T-cell (primary cell): ENCODE measurements around the gene CDH4. TPM values are rescaled to one million over a fixed set of nuclear protein-coding genes. Genes with fewer than 3 reads are reported as not detected.

ENCODE experiments used
- ATAC-seq, 4 experiments: fragments of 200-7000 bp in 3 of 4; fragments of 150-1000 bp in 1 of 4; cut with Tn5 transposase; replicated peaks in 1 of 4; 1 replicate in 3 of 4; 2 replicates in 1 of 4; pipeline ENCODE4 v1.10.0; 2021; ENCODE audit warnings: moderate library complexity in 3 of 4, mild to moderate bottlenecking in 2 of 4, moderate number of reproducible peaks in 1 of 4
- CTCF ChIA-PET, 2 donors: fragments of 300-600 bp; sonication (Branson Sonifier 250); formaldehyde crosslinking; loops; one replicate each; lab custom pipeline; 2022; ENCODE audit warnings: antibody characterized with exemption in 2 of 2; lab: Charles Lee
- POLR2A ChIA-PET, 2 donors: fragments of 300-600 bp; sonication (Branson Sonifier 250); formaldehyde crosslinking; loops; one replicate each; lab custom pipeline; 2022; ENCODE audit warnings: antibody characterized with exemption in 2 of 2; lab: Charles Lee
- DNase-seq, 35 experiments: peaks; one replicate each; pipeline versions ENCODE4 v3.0.0 to v3.0.0-alpha.2; 2013 to 2023
- H3K27ac ChIP-seq: one replicate; pipeline ENCODE4 v1.5.1; 2013; ENCODE audit warnings: low read length
- H3K27me3 ChIP-seq, 2 experiments: replicated peaks in 1 of 2; 1 replicate in 1 of 2; 2 replicates in 1 of 2; pipeline versions ENCODE4 v1.6.1 to v1.7.0; 2013; ENCODE audit warnings: low read length in 1 of 2, mixed read lengths in 1 of 2; ENCODE audit not compliant: control insufficient read depth in 2 of 2, insufficient read depth in 2 of 2; ENCODE audit errors: extremely low read depth in 1 of 2
- H3K36me3 ChIP-seq, 2 donors: 1 replicate in 1 of 2; 2 replicates in 1 of 2; pipeline versions ENCODE4 v1.6.1 to v1.7.0; 2013; ENCODE audit warnings: low read length in 1 of 2; ENCODE audit not compliant: control insufficient read depth in 2 of 2, insufficient read depth in 1 of 2; ENCODE audit errors: extremely low read depth in 1 of 2
- H3K4me1 ChIP-seq, 2 experiments: 1 replicate in 1 of 2; 2 replicates in 1 of 2; pipeline versions ENCODE4 v1.6.1 to v1.7.0; 2013; ENCODE audit warnings: low read length in 2 of 2, mixed read lengths in 1 of 2; ENCODE audit not compliant: insufficient read depth in 2 of 2, control insufficient read depth in 1 of 2; ENCODE audit errors: extremely low read depth in 1 of 2
- H3K4me3 ChIP-seq, 2 donors: 1 replicate in 1 of 2; 2 replicates in 1 of 2; pipeline versions ENCODE4 v1.5.1 to v1.7.0; 2013; ENCODE audit warnings: mild to moderate bottlenecking in 2 of 2, low read length in 1 of 2, moderate library complexity in 1 of 2; ENCODE audit not compliant: control insufficient read depth in 1 of 2; ENCODE audit errors: extremely low read depth in 1 of 2
- H3K9me3 ChIP-seq: 2 replicates; pipeline ENCODE4 v1.7.0; 2013
- H3K27ac Mint-ChIP-seq, 2 donors: one replicate each; pipeline ENCODE4 v1.8.0; 2020 to 2021; ENCODE audit warnings: mild to moderate bottlenecking in 2 of 2, mixed read lengths in 2 of 2
- H3K27me3 Mint-ChIP-seq, 2 donors: one replicate each; pipeline ENCODE4 v1.8.0; 2021 to 2022; ENCODE audit warnings: mixed read lengths in 2 of 2
- H3K36me3 Mint-ChIP-seq: one replicate; pipeline ENCODE4 v1.8.0; 2021; ENCODE audit warnings: mixed read lengths
- H3K4me1 Mint-ChIP-seq, 3 donors: one replicate each; pipeline ENCODE4 v1.8.0; 2020 to 2022; ENCODE audit warnings: mixed read lengths in 3 of 3, mild to moderate bottlenecking in 1 of 3
- H3K4me3 Mint-ChIP-seq, 3 donors: one replicate each; pipeline ENCODE4 v1.8.0; 2020 to 2022; ENCODE audit warnings: mild to moderate bottlenecking in 3 of 3, mixed read lengths in 3 of 3, moderate library complexity in 3 of 3
- H3K9me3 Mint-ChIP-seq, 3 donors: one replicate each; pipeline ENCODE4 v1.8.0; 2020 to 2022; ENCODE audit warnings: mixed read lengths in 3 of 3
- WGBS: methylation state at CpG from one replicate; pipeline ENCODE4 v1.1.5; 2013; ENCODE audit warnings: missing lambda C conversion rate; ENCODE audit not compliant: insufficient coverage; 5-methylcytosine and 5-hydroxymethylcytosine counted together
- total RNA-seq, 35 experiments: library from RNA in 6 of 35; stranded (reverse) in 6 of 35; fragments of 120-200 nt in 1 of 35; gene quantifications; one replicate each; pipeline versions ENCODE4 v1.2.1 to v1.2.4 and lab custom pipeline; 2013 to 2026

CDH4 gene
- total RNA-seq, 5 donors from 2014 or later (not counting 1 experiment from before 2014, with no cell fraction given), result 0.06 to 0.64 (median 0.14) TPM

- CTCF ChIA-PET, result no interaction called here
- ATAC-seq, result no peak
- no peaks in the 10 kb centered on the region for H3K4me1 ChIP-seq
- WGBS, result no CpG with 5 or more reads among the region's 6 CpGs
- no peak overlapping the region for H3K27ac ChIP-seq
- H3K27me3 ChIP-seq, result peaks cover 0 to 3% of the 10 kb centered on the region in 2 experiments
- Mint-ChIP-seq H3K27ac (no peak overlapping the region), H3K4me3 (no peak overlapping the region), H3K4me1 (no peaks in the 10 kb centered on the region), H3K36me3 (no peaks in the 10 kb centered on the region), H3K9me3 (peaks cover 0 to 3% (median 3%) of the 10 kb centered on the region in 3 donors), H3K27me3 (peaks cover 0 to 4% of the 10 kb centered on the region in 2 donors)
- no peaks in the 10 kb centered on the region for H3K9me3 ChIP-seq
- POLR2A ChIA-PET, result no interaction called here
- no peak for DNase-seq
- H3K4me3 ChIP-seq, result no peak overlapping the region
- H3K36me3 ChIP-seq, result no peaks in the 10 kb centered on the region
Measured at GRCh38 chr20:61379898-61380544, 128.0 kb downstream of the CDH4 start.

- no peaks in the 10 kb centered on the region for H3K36me3 ChIP-seq
- POLR2A ChIA-PET, result no interaction called here
Measured at GRCh38 chr20:61380545-61380915, 128.5 kb downstream of the CDH4 start.

GRCh38 chr20:61382194-61382593, 130.1 kb downstream of the CDH4 start:
- Histone ChIP-seq H3K4me1 (no peaks in the 10 kb centered on the region), H3K4me3 (no peak overlapping the region), H3K27ac (no peak overlapping the region), H3K36me3 (no peaks in the 10 kb centered on the region), H3K27me3 (peaks cover 0 to 5% of the 10 kb centered on the region in 2 experiments), H3K9me3 (no peaks in the 10 kb centered on the region)
- ChIA-PET CTCF (no interaction called here), POLR2A (no interaction called here)
- 96% methylated on average over 3 of the region's 3 CpGs for WGBS
- no peak overlapping the region for H3K4me3 Mint-ChIP-seq
- ATAC-seq (no peak), DNase-seq (no peak)
- H3K36me3 Mint-ChIP-seq, result no peaks in the 10 kb centered on the region
- H3K27ac Mint-ChIP-seq, result no peak overlapping the region
- peaks cover 6 to 7% of the 10 kb centered on the region in 2 donors for H3K27me3 Mint-ChIP-seq
- H3K9me3 Mint-ChIP-seq, result peaks cover 0 to 3% (median 3%) of the 10 kb centered on the region in 3 donors
- no peaks in the 10 kb centered on the region for H3K4me1 Mint-ChIP-seq

More at GRCh38 chr20:61380545-61380915, 128.5 kb downstream of the CDH4 start:
- no peak overlapping the region for H3K4me3 ChIP-seq
- Mint-ChIP-seq H3K9me3 (peaks cover 0 to 3% (median 3%) of the 10 kb centered on the region in 3 donors), H3K4me1 (no peaks in the 10 kb centered on the region), H3K27ac (no peak overlapping the region), H3K4me3 (no peak overlapping the region), H3K36me3 (no peaks in the 10 kb centered on the region), H3K27me3 (peaks cover 0 to 4% of the 10 kb centered on the region in 2 donors)
- no CpG with 5 or more reads among the region's 7 CpGs for WGBS
- no peaks in the 10 kb centered on the region for H3K4me1 ChIP-seq
- CTCF ChIA-PET, result no interaction called here
- peaks cover 0 to 3% of the 10 kb centered on the region in 2 experiments for H3K27me3 ChIP-seq
- ATAC-seq (no peak), DNase-seq (no peak)
- no peak overlapping the region for H3K27ac ChIP-seq
- H3K9me3 ChIP-seq, result no peaks in the 10 kb centered on the region

- Histone ChIP-seq H3K4me3 (no peak overlapping the region), H3K9me3 (no peaks in the 10 kb centered on the region), H3K4me1 (no peaks in the 10 kb centered on the region), H3K27ac (no peak overlapping the region), H3K27me3 (peaks cover 0 to 2% of the 10 kb centered on the region in 2 experiments), H3K36me3 (no peaks in the 10 kb centered on the region)
- H3K36me3 Mint-ChIP-seq, result no peaks in the 10 kb centered on the region
- POLR2A ChIA-PET, result no interaction called here
- no peaks in the 10 kb centered on the region for H3K4me1 Mint-ChIP-seq
- WGBS, result 96% methylated on average over 11 of the region's 11 CpGs
- CTCF ChIA-PET, result no interaction called here
- peaks cover 5 to 9% of the 10 kb centered on the region in 2 donors for H3K27me3 Mint-ChIP-seq
- peaks cover 0 to 8% (median 3%) of the 10 kb centered on the region in 3 donors for H3K9me3 Mint-ChIP-seq
- ATAC-seq (no peak), DNase-seq (no peak)
- H3K27ac Mint-ChIP-seq, result no peak overlapping the region
- no peak overlapping the region for H3K4me3 Mint-ChIP-seq
Measured at GRCh38 chr20:61385296-61385695, 133.2 kb downstream of the CDH4 start.

- Histone ChIP-seq H3K4me3 (no peak overlapping the region), H3K27me3 (peaks cover 0 to 2% of the 10 kb centered on the region in 2 experiments), H3K4me1 (no peaks in the 10 kb centered on the region), H3K27ac (no peak overlapping the region), H3K36me3 (no peaks in the 10 kb centered on the region), H3K9me3 (no peaks in the 10 kb centered on the region)
- 69% methylated on average over 7 of the region's 10 CpGs for WGBS
- no peak for DNase-seq
- no peak for ATAC-seq
- no peaks in the 10 kb centered on the region for H3K4me1 Mint-ChIP-seq
- no peaks in the 10 kb centered on the region for H3K36me3 Mint-ChIP-seq
- POLR2A ChIA-PET, result no interaction called here
- H3K9me3 Mint-ChIP-seq, result peaks cover 0 to 8% (median 3%) of the 10 kb centered on the region in 3 donors
- H3K4me3 Mint-ChIP-seq, result no peak overlapping the region
- H3K27ac Mint-ChIP-seq, result no peak overlapping the region
- H3K27me3 Mint-ChIP-seq, result peaks cover 5 to 9% of the 10 kb centered on the region in 2 donors
- CTCF ChIA-PET, result no interaction called here
Measured at GRCh38 chr20:61385731-61386130, 133.7 kb downstream of the CDH4 start.

- H3K27me3 ChIP-seq, result peaks cover 0 to 2% of the 10 kb centered on the region in 2 experiments
- H3K9me3 ChIP-seq, result no peaks in the 10 kb centered on the region
- no peaks in the 10 kb centered on the region for H3K36me3 ChIP-seq
- no peak overlapping the region for H3K27ac ChIP-seq
- no peaks in the 10 kb centered on the region for H3K4me1 ChIP-seq
- Mint-ChIP-seq H3K4me3 (no peak overlapping the region), H3K27me3 (peaks cover 5 to 9% of the 10 kb centered on the region in 2 donors), H3K4me1 (no peaks in the 10 kb centered on the region), H3K36me3 (no peaks in the 10 kb centered on the region), H3K9me3 (peaks cover 0 to 4% (median 0%) of the 10 kb centered on the region in 3 donors), H3K27ac (no peak overlapping the region)
- H3K4me3 ChIP-seq, result no peak overlapping the region
- WGBS, result 59% methylated on average over 5 of the region's 13 CpGs
- POLR2A ChIA-PET, result no interaction called here
- CTCF ChIA-PET, result no interaction called here
- no peak for DNase-seq
- no peak for ATAC-seq
Measured at GRCh38 chr20:61387204-61387953, 135.3 kb downstream of the CDH4 start.
